ENCODE measurements around the gene KTN1.

Gene KTN1

GRCh38 chr14:55733599-55733998 is 153.6 kb downstream of the KTN1 start:
- TF ChIP-seq, protein P1, sequence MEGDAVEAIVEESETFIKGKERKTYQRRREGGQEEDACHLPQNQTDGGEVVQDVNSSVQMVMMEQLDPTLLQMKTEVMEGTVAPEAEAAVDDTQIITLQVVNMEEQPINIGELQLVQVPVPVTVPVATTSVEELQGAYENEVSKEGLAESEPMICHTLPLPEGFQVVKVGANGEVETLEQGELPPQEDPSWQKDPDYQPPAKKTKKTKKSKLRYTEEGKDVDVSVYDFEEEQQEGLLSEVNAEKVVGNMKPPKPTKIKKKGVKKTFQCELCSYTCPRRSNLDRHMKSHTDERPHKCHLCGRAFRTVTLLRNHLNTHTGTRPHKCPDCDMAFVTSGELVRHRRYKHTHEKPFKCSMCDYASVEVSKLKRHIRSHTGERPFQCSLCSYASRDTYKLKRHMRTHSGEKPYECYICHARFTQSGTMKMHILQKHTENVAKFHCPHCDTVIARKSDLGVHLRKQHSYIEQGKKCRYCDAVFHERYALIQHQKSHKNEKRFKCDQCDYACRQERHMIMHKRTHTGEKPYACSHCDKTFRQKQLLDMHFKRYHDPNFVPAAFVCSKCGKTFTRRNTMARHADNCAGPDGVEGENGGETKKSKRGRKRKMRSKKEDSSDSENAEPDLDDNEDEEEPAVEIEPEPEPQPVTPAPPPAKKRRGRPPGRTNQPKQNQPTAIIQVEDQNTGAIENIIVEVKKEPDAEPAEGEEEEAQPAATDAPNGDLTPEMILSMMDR (IDR thresholded peaks at IDR 0.05): no peak

Data from LNCAP (cell line).